ENCODE results near the gene ITIH3.

DNA sequence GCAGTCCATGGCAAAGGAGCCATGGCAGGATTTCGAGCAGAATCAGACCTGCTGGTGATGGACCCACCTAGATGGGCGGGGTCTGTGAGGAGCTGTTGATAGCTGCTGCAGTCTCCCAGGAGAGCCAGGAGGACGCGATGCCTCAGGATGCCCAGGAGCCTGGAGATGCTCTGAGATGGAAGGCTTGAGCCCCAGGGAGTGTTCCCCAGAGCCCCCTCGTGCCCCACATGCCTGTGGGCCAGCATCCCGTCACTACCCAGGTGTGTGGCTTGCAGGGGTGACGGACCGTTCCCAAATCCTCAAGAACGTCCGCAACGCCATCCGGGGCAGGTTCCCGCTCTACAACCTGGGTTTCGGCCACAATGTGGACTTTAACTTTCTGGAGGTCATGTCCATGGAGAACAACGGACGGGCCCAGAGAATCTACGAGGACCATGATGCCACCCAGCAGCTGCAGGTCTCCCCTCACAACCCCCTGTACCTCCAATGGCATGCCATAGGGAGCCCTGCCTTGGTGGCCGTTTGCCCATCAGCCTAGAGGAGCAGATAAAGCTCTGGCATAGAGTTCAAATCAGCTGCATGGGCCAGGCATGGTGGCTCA, 10.5 kb upstream of the ITIH3 start:
- TF ChIP-seq, protein P1, sequence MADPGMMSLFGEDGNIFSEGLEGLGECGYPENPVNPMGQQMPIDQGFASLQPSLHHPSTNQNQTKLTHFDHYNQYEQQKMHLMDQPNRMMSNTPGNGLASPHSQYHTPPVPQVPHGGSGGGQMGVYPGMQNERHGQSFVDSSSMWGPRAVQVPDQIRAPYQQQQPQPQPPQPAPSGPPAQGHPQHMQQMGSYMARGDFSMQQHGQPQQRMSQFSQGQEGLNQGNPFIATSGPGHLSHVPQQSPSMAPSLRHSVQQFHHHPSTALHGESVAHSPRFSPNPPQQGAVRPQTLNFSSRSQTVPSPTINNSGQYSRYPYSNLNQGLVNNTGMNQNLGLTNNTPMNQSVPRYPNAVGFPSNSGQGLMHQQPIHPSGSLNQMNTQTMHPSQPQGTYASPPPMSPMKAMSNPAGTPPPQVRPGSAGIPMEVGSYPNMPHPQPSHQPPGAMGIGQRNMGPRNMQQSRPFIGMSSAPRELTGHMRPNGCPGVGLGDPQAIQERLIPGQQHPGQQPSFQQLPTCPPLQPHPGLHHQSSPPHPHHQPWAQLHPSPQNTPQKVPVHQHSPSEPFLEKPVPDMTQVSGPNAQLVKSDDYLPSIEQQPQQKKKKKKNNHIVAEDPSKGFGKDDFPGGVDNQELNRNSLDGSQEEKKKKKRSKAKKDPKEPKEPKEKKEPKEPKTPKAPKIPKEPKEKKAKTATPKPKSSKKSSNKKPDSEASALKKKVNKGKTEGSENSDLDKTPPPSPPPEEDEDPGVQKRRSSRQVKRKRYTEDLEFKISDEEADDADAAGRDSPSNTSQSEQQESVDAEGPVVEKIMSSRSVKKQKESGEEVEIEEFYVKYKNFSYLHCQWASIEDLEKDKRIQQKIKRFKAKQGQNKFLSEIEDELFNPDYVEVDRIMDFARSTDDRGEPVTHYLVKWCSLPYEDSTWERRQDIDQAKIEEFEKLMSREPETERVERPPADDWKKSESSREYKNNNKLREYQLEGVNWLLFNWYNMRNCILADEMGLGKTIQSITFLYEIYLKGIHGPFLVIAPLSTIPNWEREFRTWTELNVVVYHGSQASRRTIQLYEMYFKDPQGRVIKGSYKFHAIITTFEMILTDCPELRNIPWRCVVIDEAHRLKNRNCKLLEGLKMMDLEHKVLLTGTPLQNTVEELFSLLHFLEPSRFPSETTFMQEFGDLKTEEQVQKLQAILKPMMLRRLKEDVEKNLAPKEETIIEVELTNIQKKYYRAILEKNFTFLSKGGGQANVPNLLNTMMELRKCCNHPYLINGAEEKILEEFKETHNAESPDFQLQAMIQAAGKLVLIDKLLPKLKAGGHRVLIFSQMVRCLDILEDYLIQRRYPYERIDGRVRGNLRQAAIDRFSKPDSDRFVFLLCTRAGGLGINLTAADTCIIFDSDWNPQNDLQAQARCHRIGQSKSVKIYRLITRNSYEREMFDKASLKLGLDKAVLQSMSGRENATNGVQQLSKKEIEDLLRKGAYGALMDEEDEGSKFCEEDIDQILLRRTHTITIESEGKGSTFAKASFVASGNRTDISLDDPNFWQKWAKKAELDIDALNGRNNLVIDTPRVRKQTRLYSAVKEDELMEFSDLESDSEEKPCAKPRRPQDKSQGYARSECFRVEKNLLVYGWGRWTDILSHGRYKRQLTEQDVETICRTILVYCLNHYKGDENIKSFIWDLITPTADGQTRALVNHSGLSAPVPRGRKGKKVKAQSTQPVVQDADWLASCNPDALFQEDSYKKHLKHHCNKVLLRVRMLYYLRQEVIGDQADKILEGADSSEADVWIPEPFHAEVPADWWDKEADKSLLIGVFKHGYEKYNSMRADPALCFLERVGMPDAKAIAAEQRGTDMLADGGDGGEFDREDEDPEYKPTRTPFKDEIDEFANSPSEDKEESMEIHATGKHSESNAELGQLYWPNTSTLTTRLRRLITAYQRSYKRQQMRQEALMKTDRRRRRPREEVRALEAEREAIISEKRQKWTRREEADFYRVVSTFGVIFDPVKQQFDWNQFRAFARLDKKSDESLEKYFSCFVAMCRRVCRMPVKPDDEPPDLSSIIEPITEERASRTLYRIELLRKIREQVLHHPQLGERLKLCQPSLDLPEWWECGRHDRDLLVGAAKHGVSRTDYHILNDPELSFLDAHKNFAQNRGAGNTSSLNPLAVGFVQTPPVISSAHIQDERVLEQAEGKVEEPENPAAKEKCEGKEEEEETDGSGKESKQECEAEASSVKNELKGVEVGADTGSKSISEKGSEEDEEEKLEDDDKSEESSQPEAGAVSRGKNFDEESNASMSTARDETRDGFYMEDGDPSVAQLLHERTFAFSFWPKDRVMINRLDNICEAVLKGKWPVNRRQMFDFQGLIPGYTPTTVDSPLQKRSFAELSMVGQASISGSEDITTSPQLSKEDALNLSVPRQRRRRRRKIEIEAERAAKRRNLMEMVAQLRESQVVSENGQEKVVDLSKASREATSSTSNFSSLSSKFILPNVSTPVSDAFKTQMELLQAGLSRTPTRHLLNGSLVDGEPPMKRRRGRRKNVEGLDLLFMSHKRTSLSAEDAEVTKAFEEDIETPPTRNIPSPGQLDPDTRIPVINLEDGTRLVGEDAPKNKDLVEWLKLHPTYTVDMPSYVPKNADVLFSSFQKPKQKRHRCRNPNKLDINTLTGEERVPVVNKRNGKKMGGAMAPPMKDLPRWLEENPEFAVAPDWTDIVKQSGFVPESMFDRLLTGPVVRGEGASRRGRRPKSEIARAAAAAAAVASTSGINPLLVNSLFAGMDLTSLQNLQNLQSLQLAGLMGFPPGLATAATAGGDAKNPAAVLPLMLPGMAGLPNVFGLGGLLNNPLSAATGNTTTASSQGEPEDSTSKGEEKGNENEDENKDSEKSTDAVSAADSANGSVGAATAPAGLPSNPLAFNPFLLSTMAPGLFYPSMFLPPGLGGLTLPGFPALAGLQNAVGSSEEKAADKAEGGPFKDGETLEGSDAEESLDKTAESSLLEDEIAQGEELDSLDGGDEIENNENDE (IDR thresholded peaks at IDR 0.05; ENCODE audit: insufficient replicate concordance, low read length) = no peak
- TF ChIP-seq SIN3A (conservative IDR thresholded peaks at IDR 0.05 in 1 of 2, IDR thresholded peaks at IDR 0.05 in 1 of 2; ENCODE audit: low read depth in 1 of 2, low read length in 2 of 2) (no peak), MAX (IDR thresholded peaks at IDR 0.05) (no peak), RNF2 (IDR thresholded peaks at IDR 0.05; ENCODE audit: borderline replicate concordance, low read depth, low read length, missing control alignments, poor library complexity, severe bottlenecking) (no peak), POLR2A (IDR thresholded peaks at IDR 0.05; ENCODE audit: control extremely low read depth in 1 of 2, low read depth in 2 of 2, low read length in 2 of 2) (no peak), YY1 (IDR thresholded peaks at IDR 0.05; ENCODE audit: low read depth, low read length) (no peak), TEAD4 (IDR thresholded peaks at IDR 0.05; ENCODE audit: low read depth, low read length) (no peak), RFX5 (IDR thresholded peaks at IDR 0.05; ENCODE audit: borderline replicate concordance, low read depth, low read length) (no peak), MAFK (IDR thresholded peaks at IDR 0.05; ENCODE audit: low read depth, low read length) (no peak), EGR1 (IDR thresholded peaks at IDR 0.05; ENCODE audit: borderline replicate concordance, low read depth, low read length) (no peak)
- TF ChIP-seq, protein P2, sequence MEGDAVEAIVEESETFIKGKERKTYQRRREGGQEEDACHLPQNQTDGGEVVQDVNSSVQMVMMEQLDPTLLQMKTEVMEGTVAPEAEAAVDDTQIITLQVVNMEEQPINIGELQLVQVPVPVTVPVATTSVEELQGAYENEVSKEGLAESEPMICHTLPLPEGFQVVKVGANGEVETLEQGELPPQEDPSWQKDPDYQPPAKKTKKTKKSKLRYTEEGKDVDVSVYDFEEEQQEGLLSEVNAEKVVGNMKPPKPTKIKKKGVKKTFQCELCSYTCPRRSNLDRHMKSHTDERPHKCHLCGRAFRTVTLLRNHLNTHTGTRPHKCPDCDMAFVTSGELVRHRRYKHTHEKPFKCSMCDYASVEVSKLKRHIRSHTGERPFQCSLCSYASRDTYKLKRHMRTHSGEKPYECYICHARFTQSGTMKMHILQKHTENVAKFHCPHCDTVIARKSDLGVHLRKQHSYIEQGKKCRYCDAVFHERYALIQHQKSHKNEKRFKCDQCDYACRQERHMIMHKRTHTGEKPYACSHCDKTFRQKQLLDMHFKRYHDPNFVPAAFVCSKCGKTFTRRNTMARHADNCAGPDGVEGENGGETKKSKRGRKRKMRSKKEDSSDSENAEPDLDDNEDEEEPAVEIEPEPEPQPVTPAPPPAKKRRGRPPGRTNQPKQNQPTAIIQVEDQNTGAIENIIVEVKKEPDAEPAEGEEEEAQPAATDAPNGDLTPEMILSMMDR (IDR thresholded peaks at IDR 0.05; ENCODE audit: control extremely low read depth in 1 of 3, insufficient read depth in 1 of 3, low read depth in 1 of 3, low read length in 3 of 3) = no peak
